Measurements from ENCODE around the gene COMTD1.

Gene COMTD1

DNA sequence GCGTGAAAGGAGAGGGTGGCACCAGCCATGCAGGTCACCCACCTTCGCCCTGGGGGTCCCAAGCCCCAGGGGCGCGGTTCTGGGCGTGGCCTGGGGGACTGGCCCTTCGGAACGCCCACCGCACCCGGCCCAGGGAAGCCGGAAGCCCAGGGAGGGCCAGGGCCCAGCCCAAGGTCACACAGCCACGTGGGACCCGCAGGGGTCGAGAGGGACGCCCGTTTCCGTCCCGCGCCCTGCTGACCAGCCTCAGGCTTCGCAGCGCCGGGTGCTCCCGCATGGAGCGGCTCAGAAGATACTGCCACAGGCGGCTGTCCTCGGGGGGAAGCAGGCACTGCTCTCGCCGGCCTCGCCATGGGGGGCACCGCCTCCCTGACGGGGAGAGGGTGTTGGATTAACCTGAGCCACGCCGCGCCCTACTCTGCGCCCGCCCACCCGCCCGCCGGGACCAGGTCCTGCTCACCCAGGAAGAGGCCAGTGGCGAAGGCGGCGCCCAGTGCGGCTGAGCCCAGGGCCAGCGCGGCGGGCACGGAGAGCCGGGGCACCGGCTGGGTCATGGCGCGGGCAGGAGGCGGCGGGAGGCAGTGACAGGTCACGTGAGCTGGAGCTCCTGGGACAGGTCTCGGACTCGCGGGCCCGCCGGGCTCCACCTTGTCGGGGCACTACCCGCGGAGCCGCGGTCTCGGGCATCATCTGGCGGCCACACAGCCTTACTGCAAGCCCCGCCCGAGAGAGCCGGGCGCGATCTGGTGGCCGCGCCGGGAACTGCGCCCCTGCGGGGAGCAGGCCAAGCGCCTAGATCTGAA lies at the start of gene COMTD1:
Gene COMTD1 (minus strand): TSS at position 583 of the 803 bp plus-strand sequence. CDS start 29 bp downstream, at position 554.
- DNase-seq: peak; percentile 79

DNA sequence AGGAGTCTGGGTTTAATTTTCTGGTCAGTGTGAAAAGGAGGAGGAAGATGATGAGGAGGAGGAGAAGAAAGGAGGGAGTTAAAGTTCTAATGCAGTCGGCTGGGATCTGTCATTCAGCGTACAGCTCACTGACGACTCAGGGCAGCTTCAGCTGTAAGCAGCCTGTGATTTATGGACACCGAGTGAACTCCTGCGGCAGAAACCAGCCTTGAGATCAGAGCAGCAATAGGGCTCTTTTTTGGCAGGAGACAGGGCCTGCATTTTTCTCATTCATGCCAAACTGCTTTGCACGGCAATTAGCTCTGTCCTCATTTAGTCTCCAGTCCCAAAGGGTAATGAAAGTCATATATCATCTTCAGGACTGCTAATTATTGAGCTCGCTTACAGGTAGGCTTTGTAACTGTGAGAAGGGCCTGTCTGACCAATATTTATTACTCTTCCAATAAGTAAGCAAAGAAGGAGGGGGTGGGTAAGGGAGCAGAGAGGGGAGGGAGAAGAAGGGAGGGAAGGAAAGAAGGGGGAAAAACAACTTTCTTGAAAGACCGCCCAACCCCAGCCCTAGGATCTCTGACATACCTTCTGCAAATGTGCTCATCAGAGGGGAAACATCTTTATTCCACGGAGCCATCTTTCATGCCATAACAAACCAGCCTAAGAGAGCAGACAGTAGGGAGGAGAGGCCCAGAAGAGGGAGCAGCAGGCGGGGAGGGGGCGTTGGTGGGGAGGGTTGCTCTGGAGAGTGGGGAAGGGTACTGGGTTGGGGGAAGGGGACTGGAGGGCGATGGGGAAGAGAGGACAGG lies 48.1 kb upstream of the COMTD1 start:
- no peak for DNase-seq

DNA sequence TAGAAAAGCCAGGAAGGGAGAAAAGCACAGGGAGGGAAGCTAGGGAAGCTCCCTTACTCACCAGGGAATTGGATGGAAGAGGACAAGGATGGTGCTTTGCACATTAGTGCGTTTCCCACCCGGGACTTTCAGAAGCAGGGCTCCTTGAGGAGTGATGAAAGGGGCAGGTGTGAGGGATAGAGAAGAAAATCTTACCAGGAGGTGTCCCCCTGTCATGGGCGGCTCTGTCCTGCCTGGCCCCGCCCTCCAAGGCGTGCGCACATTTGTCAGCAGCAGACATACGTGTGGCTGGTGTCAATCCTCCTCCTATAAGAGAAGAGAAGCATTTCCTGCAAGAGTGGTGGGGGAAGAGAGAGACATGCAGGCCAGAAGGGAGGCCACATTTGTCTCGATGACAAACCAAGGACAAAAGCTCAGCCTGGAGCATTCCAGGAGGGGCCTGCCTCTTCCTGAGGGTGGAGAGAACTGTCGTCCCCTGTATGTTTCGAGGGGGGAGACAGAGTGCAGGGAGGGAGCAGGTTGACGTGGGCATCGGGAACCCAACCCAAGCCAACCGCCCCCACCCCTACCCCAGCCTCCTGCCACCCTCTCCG lies 47.4 kb upstream of the COMTD1 start:
- no peak for DNase-seq

DNA sequence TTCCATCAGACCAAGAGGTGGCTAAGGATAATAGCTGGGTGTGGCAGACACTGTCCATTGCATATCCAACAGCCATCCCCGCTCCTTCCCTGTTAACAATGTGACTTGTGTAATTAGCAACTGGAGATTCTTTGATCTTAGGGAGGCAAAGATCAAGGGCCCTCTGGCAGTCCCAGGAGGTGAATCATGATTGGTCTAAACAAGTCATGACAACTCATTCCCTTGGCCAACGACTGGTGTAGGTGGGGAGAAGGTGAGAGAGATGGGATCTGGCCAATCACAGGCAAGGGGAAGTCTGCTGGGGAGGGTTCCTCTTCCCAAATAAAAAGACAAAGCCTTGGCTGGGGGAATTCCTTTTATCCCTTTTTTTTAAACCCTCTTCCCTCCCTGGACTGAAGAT lies 46.2 kb upstream of the COMTD1 start:
- DNase-seq: no peak

DNA sequence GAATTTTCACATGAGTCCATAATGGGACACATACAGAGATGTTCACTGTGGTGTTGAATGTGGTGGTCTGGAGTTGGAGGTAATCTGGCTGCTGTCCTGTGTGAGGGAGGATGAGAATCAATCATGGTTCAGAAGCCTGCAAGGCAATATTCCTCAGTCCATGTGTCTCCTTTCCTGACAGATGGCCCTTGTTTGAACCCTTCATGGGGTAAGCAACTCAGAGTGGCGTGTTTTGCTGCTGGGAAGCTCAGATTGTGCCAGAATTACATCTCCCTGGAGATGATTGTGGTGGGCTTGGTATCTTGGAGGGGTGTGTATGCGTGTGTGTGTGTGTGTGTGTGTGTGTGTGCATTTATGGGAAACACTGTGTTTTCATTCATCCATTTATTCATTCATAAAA lies 44.5 kb upstream of the COMTD1 start:
- DNase-seq: no peak

DNA sequence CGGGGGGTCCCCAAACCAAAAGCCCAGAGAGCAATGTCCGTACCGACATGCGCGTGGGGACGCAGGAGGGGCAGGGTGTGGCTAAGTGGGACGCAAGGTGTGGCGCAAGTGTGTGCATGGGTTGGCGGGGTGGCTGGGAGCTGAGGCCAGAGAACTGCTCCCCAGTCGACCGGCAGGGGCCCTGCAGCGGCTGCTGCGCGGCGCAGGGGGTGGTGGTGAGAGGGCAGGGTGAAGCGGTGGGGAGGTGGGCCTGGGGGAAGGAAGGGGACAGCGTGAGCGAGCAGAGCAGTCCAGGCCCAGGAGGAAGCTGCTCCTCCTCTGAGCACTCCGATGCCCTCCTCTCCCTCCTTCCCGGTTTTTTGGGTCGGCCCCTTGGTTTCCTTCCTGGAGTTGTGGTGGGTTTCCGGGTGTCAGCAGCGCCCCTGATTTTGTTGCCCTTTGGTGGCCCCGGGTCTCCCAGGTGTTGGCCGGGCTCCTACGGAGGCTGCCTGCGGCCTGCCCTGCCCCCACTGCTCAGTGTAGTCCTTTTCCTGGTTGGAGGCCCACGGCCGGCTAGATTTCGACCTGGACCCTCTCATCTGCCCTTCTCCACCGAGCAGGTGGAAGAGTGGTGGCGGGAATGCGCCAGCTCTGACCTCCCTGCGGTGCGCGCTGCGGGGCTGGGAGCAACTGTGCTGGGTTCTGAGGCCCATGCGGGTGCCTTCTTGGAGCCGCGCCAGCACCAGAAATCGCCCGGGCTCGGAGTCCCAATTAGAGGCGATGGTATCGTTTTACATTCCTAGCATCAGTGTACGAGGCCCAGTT lies 40.5 kb upstream of the COMTD1 start:
- no peak for DNase-seq

DNA sequence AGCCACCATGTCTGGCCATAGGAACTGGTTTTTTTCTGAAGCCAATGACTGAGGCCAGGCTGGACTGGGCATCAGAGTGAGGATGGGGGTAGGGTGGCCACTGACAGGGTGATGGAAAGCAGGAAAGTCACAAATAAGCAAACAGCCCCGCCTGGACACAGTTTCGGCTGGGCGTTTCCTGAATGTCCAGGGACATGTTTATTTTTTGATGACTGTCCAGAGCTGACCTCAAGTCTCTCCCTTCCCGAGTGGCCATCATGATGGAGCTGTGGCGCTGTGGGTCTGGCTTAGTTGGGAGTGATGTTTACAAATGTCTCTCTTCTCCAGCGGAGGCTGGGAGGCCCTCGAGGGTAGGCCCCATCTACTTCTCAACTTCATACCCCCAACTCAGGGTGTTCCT lies 37.1 kb upstream of the COMTD1 start:
- no peak for DNase-seq

DNA sequence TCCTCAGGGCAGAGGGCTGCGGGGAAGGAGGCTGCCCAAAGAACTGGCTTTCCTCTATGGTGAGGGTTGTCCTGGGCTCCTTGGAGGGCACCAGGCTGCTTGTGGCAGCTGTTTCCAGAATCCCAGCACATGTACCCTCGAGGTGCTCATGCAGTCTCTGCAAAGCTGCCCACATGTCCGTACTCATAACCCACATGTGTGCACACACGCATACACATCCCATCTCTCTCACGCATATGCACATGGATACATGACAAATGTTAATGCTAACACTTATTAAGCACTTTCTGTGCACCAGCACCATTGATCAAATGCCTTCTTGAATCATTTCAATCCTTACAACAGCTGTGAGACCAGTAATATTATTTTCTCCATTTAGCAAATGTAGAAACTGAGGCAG lies 36.3 kb upstream of the COMTD1 start:
- DNase-seq: no peak

DNA sequence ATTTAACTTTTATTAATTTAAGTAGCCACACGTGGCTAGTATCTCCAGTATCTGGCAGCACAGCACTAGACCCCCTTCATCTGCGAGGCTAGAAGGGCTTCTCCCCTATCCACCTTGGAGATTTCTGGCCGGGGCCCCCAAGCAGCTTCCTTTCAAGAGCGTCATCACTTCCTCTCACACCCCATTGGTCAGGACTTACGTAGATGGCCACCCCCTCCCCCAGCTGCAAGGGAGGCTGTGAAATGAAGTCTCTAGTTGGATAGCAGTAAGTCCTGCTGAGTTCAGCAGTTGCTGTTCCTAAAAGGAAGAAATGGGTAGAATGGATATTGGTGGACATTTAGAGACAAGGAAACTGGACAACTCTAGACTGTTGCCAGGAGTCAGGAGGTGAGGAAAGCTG lies 33.8 kb upstream of the COMTD1 start:
- DNase-seq: no peak

DNA sequence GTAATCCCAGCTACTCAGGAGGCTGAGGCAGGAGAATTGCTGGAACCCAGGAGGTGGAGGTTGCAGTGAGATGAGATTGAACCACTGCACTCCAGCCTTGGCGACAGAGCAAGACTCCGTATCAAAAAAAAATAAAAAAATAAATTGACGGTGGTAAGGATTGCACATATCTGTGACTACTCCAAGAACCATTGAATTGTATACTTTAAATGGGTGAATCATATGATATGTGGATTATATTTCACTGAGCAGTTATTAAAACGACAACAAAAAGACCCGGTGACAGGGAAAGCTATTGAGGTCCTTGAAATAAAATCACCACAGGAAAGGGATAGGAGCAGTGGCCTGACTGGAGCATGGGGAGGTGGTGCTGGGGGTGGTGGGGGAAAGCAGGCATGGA lies 31.2 kb upstream of the COMTD1 start:
- DNase-seq: no peak

DNA sequence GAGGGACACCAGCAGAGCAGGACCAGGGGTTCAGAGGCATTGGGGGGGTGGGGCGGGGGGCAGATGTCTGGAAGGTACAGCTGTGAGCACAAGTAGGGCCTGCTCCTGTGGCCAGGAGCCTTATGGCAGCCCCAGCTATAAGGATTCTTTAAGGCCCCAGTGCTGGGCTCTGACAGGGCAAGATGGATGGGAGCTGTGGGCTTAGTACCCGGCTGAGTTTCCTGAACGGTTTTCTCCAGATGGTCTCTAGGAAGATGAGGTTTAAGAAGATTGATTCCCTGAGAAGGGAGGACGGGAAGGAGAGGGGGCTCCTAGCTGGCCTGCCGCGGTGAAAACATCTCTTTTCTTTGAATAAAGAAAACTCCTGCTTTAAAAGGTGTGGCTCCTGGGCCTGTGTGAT lies 30.1 kb upstream of the COMTD1 start:
- DNase-seq: no peak

DNA sequence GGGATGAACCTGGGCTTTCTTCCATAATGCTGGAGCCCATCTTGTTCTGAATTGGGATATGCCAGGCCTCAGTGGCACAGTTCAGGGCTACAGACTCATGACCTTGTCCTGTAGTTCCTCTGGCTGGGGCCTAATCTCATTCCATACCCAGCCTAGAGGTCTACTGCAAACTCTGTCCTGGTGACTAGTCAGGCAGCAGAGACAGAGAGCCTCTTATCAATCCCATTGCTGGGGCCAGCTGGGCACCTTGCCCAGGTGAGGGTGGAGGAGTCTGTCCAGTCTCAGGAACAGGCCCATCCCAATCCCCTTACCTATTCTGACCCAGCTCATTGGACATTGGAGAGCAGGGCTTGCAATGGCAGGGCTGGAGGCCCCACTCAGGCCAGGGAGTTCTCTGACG lies 28.0 kb upstream of the COMTD1 start:
- no peak for DNase-seq

DNA sequence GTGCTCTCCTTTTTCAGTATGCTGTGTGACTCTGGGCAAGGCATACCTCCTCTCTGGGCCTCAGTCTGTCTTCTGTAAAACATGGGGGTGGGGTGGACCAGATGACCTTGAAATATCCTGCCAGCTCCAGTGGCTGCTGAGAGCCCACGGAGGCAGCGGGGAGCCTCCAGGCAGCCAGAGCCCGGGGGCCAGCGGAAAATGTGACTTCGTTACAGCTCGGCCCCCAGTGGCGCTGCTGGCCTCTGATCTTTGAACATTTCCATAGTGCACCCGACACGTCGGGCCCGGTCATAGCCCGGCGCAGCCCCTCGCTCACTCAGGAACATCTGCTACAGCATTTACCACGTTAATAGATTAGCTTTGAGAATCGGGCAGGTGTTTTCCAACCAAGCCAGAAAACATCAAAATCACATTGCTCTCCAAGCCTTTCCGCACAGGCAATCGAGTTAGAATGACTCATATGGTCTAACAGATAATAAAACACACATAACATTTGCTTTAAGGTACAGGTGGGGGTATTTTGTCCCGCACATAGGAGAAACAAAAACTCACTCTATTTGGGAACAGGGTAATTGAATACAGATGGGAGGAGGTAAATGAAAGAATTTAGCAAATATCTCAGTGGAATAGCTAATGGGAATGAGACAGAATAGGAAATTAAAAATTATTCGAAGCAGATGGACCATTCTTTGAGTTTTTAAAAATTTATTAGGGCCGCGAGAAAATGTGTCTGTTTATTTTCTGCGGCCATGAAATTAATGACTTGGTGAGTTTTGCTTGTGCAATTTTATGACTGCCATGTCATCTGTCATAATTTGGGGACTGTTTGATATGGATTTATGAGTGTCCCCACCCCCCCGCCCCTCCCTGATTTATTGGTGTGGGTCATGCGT lies 26.3 kb upstream of the COMTD1 start:
- no peak for DNase-seq

DNA sequence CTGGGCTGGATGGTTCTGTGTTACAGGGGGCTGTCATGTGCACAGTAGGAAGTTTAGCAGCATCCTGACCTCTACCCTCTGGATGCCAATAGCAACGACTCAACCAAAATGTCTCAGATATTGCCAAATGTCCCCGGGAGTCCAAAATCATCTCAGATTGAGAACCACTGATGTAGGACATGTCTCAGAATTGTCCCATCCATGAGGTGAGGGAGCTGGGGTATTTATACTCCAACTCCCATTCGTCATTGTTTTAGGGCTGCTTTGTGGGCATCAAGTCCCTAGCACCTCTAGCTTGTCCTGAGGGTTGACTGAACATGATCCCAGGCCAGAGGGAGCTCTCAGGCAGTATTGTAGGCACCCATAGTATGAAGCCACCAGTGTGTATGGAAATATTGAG lies 25.2 kb upstream of the COMTD1 start:
- DNase-seq: no peak

DNA sequence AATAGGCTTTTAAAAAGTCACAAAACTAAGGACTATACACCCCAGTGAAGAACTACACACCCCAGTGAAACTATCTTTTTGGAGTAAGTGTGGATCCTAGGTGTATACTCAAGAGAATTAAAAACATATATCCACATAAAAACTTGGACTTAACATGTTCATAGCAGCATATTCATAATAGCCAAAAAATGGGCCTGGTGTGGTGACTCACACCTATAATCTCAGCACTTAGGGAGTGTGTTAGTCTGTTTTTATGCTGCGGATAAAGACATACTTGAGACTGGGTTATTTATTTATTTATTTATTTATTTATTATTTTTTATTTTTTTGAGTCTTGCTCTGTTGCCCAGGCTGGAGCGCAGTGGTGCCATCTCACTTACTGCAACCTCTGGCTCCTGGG lies 19.0 kb upstream of the COMTD1 start:
- no peak for DNase-seq

DNA sequence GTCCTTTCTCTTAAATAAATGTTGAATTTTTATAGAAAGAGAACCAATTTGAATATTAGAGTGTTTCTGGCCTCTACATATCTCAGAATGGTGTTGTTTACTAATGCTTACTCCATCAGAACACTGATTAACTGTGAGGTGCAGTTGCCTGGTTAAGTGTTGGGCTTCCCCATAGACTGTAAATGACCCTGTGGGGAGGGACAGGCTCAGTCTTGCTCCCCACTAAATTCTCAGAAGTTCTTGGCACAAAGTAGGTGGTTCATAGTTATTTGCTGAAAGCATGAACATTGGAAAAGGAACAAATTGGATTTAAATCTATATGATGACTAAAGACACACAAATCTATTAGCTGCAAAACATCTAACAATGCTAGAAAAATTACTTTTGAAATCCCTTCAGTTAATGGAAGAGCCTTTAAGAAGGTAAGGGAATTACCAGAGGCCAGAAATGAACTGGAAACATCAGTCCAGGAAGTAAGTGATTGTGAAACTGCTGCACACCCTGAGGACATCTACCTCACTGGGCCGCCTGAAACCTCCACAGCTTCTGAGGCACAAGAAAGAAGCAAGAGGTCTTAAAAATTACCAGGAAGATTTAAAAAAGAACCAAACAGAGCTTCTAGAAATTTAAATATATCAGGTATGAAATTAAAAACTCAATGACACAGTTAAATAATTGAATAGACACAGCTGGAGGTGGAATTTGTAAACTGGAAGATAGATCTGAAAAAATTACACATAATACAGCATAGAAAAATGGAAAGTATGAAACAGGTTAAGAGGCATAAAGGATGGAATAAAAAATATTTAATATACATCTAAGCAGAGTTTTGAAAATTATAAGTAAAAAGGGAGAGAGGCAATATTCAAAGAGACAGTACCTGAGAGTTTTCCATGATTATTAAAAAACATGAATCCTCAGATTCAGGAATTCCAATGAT lies 17.8 kb upstream of the COMTD1 start:
- DNase-seq: no peak

DNA sequence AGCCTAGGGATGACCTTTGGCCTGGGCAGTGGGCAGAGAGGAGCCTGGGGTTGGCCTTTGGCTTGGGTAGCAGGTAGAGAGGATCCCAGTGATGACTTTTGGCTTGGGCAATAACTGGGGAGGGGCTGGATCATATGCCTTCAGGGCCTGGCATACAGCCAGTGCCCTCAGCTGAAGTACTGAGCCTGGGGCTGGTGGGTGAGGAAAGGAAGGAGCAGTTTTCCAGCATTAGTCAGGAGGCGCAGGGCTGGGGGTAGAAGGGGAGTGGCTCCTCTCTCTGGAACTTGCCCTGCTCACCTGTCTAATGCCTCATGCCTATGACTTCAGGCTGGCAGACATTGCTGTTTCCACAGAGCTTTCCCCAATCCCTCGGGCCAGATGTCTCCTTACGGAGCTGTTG lies 15.2 kb upstream of the COMTD1 start:
- no peak for DNase-seq

DNA sequence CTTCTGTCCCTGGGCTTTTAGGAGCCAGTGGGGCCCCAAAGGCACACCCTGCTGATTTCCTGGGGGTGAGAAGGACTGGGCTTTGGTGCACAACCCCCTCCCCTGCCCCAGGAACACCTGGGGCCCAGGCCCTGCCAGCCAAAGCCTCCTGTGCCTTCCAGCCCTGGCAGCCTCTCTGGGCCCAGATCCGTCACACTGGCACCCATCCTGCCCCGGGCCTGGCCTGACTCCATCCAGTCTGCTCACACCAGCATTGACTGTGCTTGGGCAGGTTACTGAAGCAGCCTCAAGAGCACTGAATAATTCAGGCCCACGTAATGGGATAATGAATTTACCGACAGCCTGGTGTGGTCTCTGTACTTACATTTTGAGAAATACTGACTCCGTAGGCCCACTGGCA lies 12.0 kb upstream of the COMTD1 start:
- DNase-seq: no peak

DNA sequence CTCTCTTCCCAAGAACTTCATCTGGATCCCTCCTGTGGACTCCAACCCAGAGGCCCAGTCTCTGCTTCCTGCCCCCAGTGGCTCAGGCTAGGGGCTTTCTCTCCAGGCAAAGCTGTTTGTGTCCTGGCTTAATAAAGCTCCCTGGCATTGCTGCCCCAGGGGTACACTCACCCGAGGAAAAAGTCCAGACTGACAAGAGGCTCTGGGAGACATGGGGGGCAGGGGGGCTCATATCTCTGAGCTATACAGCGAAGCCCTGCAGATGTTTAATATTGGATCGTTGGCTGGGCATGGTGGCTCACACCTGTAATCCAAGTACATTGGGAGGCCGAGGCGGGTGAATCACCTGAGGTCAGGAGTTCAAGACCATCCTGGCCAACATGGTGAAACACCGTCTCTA lies 10.7 kb upstream of the COMTD1 start:
- no peak for DNase-seq

DNA sequence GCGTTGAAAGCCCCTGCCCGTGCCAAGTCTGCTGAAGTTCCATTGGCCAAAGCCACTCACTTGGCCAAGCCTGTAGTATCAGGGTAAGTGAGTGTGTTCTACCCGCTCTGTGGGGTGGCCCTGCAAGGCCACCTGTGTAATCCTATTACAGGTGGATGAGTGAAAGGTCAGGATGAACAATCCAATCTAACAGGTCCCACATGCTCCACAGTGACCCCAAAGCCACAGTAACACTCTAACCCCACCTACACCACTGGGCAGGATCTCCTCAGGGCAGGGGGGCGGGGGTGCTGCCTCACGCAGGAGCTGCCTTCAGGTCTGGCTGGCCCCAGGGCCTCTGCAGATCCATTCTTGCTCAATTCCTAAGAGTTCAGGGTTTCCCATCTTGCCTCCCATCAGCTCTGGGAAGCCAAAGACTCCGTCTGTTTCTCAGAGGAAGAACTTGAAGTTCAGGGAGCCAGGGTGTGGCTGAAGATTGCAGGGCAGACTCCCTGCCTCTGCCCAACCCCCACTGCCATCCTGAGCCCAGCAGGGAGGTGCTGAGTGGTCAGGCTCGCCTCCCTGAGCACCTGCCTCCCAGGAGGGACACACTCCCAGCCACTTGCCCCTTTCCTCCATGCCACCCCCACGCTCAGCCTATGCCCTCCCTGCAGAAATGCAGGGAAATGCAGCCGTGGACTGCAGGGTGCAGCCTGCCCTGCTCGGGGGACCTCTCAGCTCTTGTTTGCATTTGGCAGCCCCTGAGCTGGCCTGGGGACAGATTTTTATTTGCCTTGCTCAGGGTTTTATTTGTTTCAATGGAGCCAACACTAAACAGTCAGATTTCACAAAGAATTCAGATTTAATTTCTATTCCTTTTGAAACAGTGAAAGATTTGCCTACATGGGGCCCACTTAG lies 9.8 kb upstream of the COMTD1 start:
- DNase-seq: no peak

All from GOT3 (cell line).